ENCODE results near the gene ZNF385B. TPM values are rescaled to one million over a fixed set of nuclear protein-coding genes. Genes with fewer than 3 reads are reported as not detected.

Gene ZNF385B
- total and polyA plus RNA-seq, 10 of the 15 experiments (the other 5 are each of a cell fraction or from before 2014, with no cell fraction given): not detected

DNA sequence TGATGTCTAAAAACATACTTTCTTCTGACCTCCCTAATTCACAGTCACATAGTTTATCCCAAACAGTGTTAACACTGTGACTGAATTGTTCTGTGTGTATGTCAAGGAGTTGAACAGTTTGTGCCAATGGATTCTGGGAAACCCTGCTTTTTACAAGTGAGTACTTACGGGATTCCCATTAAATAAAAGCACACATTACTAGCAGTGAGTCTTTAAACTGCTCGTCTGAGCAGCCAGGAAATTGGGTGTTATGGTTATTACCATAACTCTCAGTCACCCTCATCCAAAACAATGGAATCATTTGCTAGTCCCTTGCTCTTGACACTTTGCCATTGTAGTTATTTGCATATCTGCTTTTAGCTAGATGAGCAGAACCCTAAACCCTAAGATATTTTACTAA is 209.1 kb downstream of the ZNF385B start:
- H3K36me3 ChIP-seq (ENCODE audit: control insufficient read depth in 2 of 2, insufficient read depth in 2 of 2, low read length in 1 of 2): no peaks in the 10 kb centered on the region
- H3K4me3 ChIP-seq: no peak overlapping the region
- H2AFZ ChIP-seq (ENCODE audit: control insufficient read depth, low read depth, low read length): no peak overlapping the region
- intact Hi-C loops (cut with micrococcal nuclease; ENCODE audit: unreplicated experiment) (no loop called here), in situ Hi-C loops (cut with MboI) (no loop called here)
- no peak for FAIRE-seq
- ChIA-PET RAD21 (ENCODE audit: unreplicated experiment) (no interaction called here), POLR2A (no interaction called here), CTCF (no interaction called here), SMC1A (ENCODE audit: uncharacterized antibody, unreplicated experiment) (interaction anchor here (1.0 kb wide), 1 partner anchor 22 kb away, joined by 3 read pairs; no protein-coding TSS in a partner anchor)
- no peaks in the 10 kb centered on the region for H3K27me3 ChIP-seq (replicated peaks in 1 of 2; ENCODE audit: control insufficient read depth in 2 of 2, insufficient read depth in 2 of 2, low read length in 1 of 2)
- H3K4me1 ChIP-seq (ENCODE audit: control insufficient read depth, insufficient read depth, low read length): no peaks in the 10 kb centered on the region
- H3K9ac ChIP-seq (ENCODE audit: control insufficient read depth, insufficient read depth, low read length): no peak overlapping the region
- ATAC-seq: no peak
- DNase-seq (ENCODE audit: low read depth, low spot score): no peak
- 0% methylated on average over 2 of the region's 2 CpGs for WGBS (ENCODE audit: insufficient coverage, insufficient replicate concordance, low lambda C conversion rate, missing lambda C conversion rate)
- no TSS peak for BruUV-seq (replicated peaks)
- TF ChIP-seq WRNIP1 (IDR thresholded peaks at IDR 0.05; ENCODE audit: borderline replicate concordance, low read depth, low read length) (no peak), ASH2L (IDR thresholded peaks at IDR 0.05; ENCODE audit: borderline replicate concordance, low read depth) (no peak), KLF5 (IDR thresholded peaks at IDR 0.05; ENCODE audit: partially characterized antibody) (no peak), POLR2AphosphoS2 (IDR thresholded peaks at IDR 0.05; ENCODE audit: low read depth, low read length) (no peak), SMAD5 (IDR thresholded peaks at IDR 0.05; ENCODE audit: low read depth) (no peak)
- TF ChIP-seq, protein P1, sequence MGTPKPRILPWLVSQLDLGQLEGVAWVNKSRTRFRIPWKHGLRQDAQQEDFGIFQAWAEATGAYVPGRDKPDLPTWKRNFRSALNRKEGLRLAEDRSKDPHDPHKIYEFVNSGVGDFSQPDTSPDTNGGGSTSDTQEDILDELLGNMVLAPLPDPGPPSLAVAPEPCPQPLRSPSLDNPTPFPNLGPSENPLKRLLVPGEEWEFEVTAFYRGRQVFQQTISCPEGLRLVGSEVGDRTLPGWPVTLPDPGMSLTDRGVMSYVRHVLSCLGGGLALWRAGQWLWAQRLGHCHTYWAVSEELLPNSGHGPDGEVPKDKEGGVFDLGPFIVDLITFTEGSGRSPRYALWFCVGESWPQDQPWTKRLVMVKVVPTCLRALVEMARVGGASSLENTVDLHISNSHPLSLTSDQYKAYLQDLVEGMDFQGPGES (IDR thresholded peaks at IDR 0.05): no peak
- TF ChIP-seq, protein P2, sequence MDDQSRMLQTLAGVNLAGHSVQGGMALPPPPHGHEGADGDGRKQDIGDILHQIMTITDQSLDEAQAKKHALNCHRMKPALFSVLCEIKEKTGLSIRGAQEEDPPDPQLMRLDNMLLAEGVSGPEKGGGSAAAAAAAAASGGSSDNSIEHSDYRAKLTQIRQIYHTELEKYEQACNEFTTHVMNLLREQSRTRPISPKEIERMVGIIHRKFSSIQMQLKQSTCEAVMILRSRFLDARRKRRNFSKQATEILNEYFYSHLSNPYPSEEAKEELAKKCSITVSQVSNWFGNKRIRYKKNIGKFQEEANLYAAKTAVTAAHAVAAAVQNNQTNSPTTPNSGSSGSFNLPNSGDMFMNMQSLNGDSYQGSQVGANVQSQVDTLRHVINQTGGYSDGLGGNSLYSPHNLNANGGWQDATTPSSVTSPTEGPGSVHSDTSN (IDR thresholded peaks at IDR 0.05; ENCODE audit: insufficient replicate concordance, low read depth, low read length): no peak
- no peaks in the 10 kb centered on the region for H3K9me3 ChIP-seq (replicated peaks; ENCODE audit: control insufficient read depth, insufficient read depth, low read length)
- no peaks in the 10 kb centered on the region for H3K79me2 ChIP-seq (ENCODE audit: control insufficient read depth, insufficient read depth, low read length)
- no peak overlapping the region for H3K4me2 ChIP-seq (ENCODE audit: control insufficient read depth, insufficient read depth)
- no peak overlapping the region for H3K27ac ChIP-seq (ENCODE audit: control insufficient read depth, insufficient read depth)
- no peaks in the 10 kb centered on the region for H4K20me1 ChIP-seq (ENCODE audit: control insufficient read depth, insufficient read depth)
